PC-9 (cell line): ENCODE results near the gene GIMAP5. TPM values are rescaled to one million over a fixed set of nuclear protein-coding genes. Genes with fewer than 3 reads are reported as not detected.

Source experiments
- BruUV-seq: library from RNA; stranded (reverse); fragments of 400-500 nt; replicated peaks from 2 replicates; lab custom pipeline; 2021; lab: Mats Ljungman, UMichigan
- CTCF ChIA-PET: fragments of 300-600 bp; sonication (Branson Sonifier 250); formaldehyde crosslinking; loops from one replicate; lab custom pipeline; 2022; ENCODE audit warnings: antibody characterized with exemption; lab: Charles Lee
- POLR2A ChIA-PET: fragments of 300-600 bp; sonication (Branson Sonifier 250); formaldehyde crosslinking; loops from one replicate; lab custom pipeline; 2022; ENCODE audit warnings: antibody characterized with exemption; ENCODE audit not compliant: unreplicated experiment; lab: Charles Lee
- DNase-seq, 2 experiments: peaks; one replicate each; pipeline versions ENCODE4 v3.0.0 to v3.0.0-alpha.2; 2015 to 2022; ENCODE audit warnings: mixed read lengths in 1 of 2
- H2AFZ ChIP-seq: fragments of 200-600 bp; sonication (generic); 2 replicates; pipeline ENCODE4 v1.8.1; 2017; ENCODE audit warnings: antibody characterized with exemption
- H3F3A ChIP-seq: fragments of 200-600 bp; sonication (generic); 2 replicates; pipeline ENCODE4 v1.8.1; 2017; ENCODE audit warnings: antibody characterized with exemption, mild to moderate bottlenecking, low read depth; ENCODE audit not compliant: insufficient read depth
- H3K27ac ChIP-seq: fragments of 200-600 bp; sonication (generic); 2 replicates; pipeline ENCODE4 v1.6.1; 2016; ENCODE audit warnings: mixed run types
- H3K27me3 ChIP-seq: fragments of 200-600 bp; sonication (generic); 2 replicates; pipeline ENCODE4 v1.6.1; 2016; ENCODE audit warnings: low read depth, mixed run types; ENCODE audit not compliant: insufficient read depth
- H3K36me3 ChIP-seq: fragments of 200-600 bp; sonication (generic); 2 replicates; pipeline ENCODE4 v1.6.1; 2016; ENCODE audit warnings: low read depth, mixed run types
- H3K4me1 ChIP-seq: fragments of 200-600 bp; sonication (generic); replicated peaks from 2 replicates; pipeline ENCODE4 v1.6.1; 2016; ENCODE audit warnings: mixed run types; ENCODE audit not compliant: insufficient read depth
- H3K4me2 ChIP-seq: fragments of 200-600 bp; sonication (generic); 2 replicates; pipeline ENCODE4 v1.6.1; 2017; ENCODE audit warnings: mixed run types
- H3K4me3 ChIP-seq: fragments of 200-600 bp; sonication (generic); 2 replicates; pipeline ENCODE4 v1.6.1; 2016; ENCODE audit warnings: mixed run types
- H3K79me2 ChIP-seq: fragments of 200-600 bp; sonication (generic); 2 replicates; pipeline ENCODE4 v1.6.1; 2017; ENCODE audit warnings: low read depth, mixed run types
- H3K9me2 ChIP-seq: fragments of 200-600 bp; sonication (generic); 2 replicates; pipeline ENCODE4 v1.8.1; 2017; ENCODE audit warnings: mild to moderate bottlenecking; ENCODE audit not compliant: insufficient read depth
- H3K9me3 ChIP-seq: fragments of 200-600 bp; sonication (generic); 2 replicates; pipeline ENCODE4 v1.8.1; 2016; ENCODE audit warnings: low read depth; ENCODE audit not compliant: insufficient read depth
- H4K20me1 ChIP-seq: fragments of 200-600 bp; sonication (generic); 2 replicates; pipeline ENCODE4 v1.8.1; 2017; ENCODE audit not compliant: insufficient read depth
- EZH2 ChIP-seq: fragments of 200-600 bp; sonication (generic); IDR thresholded peaks from 2 replicates; pipeline ENCODE4 v1.8.0; 2017; ENCODE audit warnings: antibody characterized with exemption, low read depth
- intact Hi-C: fragments of 100-400 bp; cut with micrococcal nuclease; formaldehyde crosslinking; loops from one replicate; pipeline ENCODE4 v1.10.0; 2022; ENCODE audit not compliant: unreplicated experiment
- total RNA-seq: library from RNA; stranded (reverse); gene quantifications from 2 replicates; pipeline ENCODE4 v1.2.3, GENCODE V29; 2021
- TF ChIP-seq, protein P1 (sequence below): fragments of 200-600 bp; sonication (generic); conservative IDR thresholded peaks from 2 replicates; pipeline ENCODE4 v1.6.1; 2017; ENCODE audit warnings: mixed run types, antibody characterized with exemption, mild to moderate bottlenecking, moderate library complexity

Gene GIMAP5
- total RNA-seq, 1 experiment from 2014 or later = not detected

DNA sequence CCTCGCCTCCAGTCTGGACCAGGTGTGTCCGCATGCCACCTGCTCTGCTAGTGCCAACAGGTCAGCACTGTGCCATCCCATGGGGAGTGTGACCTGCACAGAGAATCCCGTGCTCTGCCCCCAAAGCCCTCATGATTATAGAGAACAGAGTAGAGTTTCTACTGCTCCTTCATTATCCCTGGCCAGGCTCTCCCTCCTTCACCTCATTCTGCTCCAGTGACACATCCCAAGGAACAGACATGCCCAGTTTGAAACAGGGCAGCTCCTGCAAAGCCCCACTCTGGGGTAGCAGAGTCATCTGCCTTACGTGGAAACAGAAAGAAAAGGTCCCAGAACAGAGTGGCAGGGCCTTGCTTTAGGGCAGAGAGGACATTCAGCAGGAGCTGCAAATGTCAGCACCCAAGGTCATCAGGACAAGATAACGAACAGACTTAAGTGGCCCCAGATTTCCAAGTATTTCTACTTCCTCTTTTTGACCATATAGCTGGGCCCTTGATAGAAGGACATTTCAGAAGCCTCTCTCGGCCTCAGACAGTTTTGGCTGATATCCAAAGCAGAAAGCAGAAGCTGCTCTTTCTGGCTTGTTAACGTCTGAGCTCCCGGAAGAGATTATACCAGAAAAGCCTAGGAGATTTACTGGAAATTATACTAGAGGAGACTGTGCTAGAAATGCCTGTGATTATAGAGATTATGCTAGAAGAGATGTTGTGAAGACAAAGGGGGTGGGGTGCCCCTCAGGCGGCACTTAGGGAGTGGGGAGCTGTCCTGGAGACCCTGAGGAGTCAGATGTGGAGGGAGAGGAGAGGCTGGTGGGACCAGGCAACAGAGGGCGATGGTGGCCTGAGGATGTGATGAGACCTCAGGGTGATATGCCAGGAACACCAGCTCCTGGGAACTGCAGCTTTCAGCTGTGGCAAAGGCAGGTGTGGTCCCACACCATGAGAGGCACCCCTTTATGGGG, 50.4 kb downstream of the GIMAP5 start:
- Histone ChIP-seq H3K9me3 (no peaks in the 10 kb centered on the region), H2AFZ (no peak overlapping the region), H3K4me1 (no peaks in the 10 kb centered on the region), H3K4me3 (no peak overlapping the region), H3K4me2 (no peak overlapping the region), H3K27me3 (peaks cover 98% of the 10 kb centered on the region), H4K20me1 (no peaks in the 10 kb centered on the region), H3K79me2 (no peaks in the 10 kb centered on the region), H3K9me2 (no peaks in the 10 kb centered on the region), H3K27ac (no peak overlapping the region), H3K36me3 (no peaks in the 10 kb centered on the region), H3F3A (no peaks in the 10 kb centered on the region)
- POLR2A ChIA-PET = no interaction called here
- no peak for DNase-seq
- CTCF ChIA-PET = interaction anchor here (0.6 kb wide), 1 partner anchor 500 kb away, joined by 4 read pairs; no protein-coding TSS in a partner anchor
- no peak for TF ChIP-seq EZH2
- TF ChIP-seq, protein P1, sequence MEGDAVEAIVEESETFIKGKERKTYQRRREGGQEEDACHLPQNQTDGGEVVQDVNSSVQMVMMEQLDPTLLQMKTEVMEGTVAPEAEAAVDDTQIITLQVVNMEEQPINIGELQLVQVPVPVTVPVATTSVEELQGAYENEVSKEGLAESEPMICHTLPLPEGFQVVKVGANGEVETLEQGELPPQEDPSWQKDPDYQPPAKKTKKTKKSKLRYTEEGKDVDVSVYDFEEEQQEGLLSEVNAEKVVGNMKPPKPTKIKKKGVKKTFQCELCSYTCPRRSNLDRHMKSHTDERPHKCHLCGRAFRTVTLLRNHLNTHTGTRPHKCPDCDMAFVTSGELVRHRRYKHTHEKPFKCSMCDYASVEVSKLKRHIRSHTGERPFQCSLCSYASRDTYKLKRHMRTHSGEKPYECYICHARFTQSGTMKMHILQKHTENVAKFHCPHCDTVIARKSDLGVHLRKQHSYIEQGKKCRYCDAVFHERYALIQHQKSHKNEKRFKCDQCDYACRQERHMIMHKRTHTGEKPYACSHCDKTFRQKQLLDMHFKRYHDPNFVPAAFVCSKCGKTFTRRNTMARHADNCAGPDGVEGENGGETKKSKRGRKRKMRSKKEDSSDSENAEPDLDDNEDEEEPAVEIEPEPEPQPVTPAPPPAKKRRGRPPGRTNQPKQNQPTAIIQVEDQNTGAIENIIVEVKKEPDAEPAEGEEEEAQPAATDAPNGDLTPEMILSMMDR = no peak
- intact Hi-C loops = no loop called here
- BruUV-seq = no TSS peak

DNA sequence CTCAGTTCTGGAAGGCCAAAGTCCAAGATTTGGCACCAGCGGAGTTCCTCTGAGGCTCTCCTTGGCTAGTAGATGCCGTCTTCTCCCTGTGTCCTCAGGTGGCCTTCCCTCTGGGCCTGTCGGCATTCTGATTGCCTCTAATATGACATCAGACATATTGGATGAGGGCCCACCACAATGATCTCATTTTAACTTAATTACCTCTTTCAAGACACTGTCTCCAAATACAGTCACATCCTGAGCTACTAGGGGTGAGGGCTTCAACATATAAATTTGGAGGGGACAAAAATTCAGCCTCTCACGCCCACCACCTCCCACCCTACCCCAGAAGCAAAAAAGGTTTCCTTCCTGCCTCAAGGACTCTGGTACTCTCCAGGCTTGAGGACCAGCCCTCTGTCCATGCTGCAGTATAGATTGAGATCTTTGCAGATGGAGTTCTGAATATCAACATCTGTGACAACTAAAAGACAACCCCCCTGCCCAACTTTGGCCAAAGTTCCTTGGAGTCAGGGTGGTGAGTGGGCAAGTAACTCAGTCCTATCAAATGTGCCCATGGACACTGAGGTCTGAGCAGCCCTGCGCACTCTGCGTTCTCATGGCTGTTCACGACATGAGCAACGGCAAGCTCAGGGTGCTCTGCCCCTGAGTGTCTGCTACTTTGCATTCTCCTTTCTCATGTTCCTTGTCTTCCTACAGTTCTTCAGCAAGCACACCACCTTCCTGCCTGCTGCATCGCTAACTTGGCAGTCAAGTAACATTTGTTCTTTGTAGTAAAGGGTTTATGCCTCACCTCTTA, 51.5 kb downstream of the GIMAP5 start:
- Histone ChIP-seq H3K36me3 (no peaks in the 10 kb centered on the region), H3K27ac (no peak overlapping the region), H2AFZ (no peak overlapping the region), H4K20me1 (no peaks in the 10 kb centered on the region), H3K79me2 (no peaks in the 10 kb centered on the region), H3K4me3 (no peak overlapping the region), H3F3A (no peaks in the 10 kb centered on the region), H3K4me2 (no peak overlapping the region), H3K9me3 (no peaks in the 10 kb centered on the region), H3K9me2 (no peaks in the 10 kb centered on the region), H3K4me1 (no peaks in the 10 kb centered on the region), H3K27me3 (peaks cover 100% of the 10 kb centered on the region)
- intact Hi-C loops = no loop called here
- no peak for DNase-seq
- ChIA-PET CTCF (no interaction called here), POLR2A (no interaction called here)
- TF ChIP-seq, protein P1 = no peak
- TF ChIP-seq EZH2 = no peak
- no TSS peak for BruUV-seq

DNA sequence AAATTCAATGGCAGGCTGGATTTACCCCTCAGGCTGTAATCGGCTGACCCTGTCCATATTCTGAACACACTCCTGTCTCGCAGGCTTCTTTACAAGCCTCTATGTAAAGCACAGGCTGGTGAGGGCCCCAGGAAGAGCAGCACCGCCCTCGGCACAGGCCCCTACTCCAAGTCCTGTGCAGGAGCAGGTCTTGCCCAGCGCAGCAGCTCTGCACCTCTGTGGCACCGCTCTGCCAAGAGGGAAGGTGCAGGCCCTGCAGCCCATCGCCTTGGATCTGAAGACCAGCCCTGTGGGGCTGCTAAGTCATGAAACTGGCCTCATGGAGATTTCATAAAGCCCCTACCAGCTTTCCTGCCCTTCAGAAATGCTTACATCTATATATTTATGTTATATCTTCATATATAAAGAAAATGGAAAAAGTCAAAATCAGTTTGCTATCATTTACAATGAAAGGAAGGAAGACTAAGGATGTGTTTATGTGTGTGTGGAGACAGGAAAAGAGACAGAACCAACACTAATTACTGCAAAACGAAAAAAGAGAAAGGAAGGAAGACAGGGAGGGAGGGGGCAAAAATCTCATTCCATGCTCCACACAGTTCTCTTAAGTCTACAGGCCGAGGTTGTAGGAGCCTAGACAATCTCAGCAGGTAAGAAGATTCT, 53.3 kb downstream of the GIMAP5 start:
- Histone ChIP-seq H2AFZ (no peak overlapping the region), H3K9me3 (no peaks in the 10 kb centered on the region), H3K27ac (no peak overlapping the region), H3K4me1 (no peaks in the 10 kb centered on the region), H3F3A (no peaks in the 10 kb centered on the region), H3K4me3 (no peak overlapping the region), H3K4me2 (no peak overlapping the region), H3K27me3 (peaks cover 100% of the 10 kb centered on the region), H3K9me2 (no peaks in the 10 kb centered on the region), H3K36me3 (no peaks in the 10 kb centered on the region), H4K20me1 (no peaks in the 10 kb centered on the region), H3K79me2 (no peaks in the 10 kb centered on the region)
- DNase-seq = no peak
- intact Hi-C loops = no loop called here
- BruUV-seq = no TSS peak
- no peak for TF ChIP-seq EZH2
- TF ChIP-seq, protein P1 = no peak
- ChIA-PET CTCF (no interaction called here), POLR2A (no interaction called here)
